ENCODE data around the gene HOXC13.

DNA sequence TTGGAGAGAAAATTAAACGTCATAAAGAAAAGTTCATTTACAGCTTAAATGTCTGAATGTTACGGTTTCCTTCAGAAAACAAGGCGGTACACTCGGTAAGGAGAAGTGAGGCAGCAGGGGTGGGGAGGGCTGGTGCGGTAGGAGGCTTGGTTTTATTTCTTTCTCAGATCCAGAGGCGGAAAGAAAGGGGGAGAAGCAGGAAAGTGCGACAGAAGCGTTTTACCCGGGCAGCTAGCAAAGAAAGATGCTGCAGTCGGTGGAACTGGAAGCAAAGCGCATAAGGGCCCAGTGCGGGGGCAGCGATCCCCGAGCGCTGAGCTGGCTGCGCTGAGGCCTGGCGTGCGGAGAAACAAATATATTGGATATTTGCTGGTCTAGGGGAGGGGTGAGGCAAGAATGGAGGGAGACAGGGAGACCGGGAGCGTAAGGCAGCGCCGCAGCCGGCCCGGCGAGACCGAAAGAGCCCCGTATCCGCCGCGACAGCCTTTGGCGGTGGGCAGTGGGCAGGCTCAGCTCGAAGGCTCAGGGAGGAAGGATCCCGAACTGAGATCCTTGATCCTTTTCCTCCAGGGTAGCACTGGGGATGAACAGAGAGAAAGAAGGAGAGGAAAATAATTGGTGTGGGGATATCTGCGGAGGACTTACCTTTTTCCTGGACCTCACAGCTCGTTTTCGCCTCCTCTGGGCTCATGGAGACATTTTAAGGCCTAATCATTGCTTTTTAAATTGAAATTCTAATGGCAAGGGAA lies 27.9 kb downstream of the HOXC13 start:
- TF ChIP-seq POLR2A (IDR thresholded peaks at IDR 0.05): no peak
- TF ChIP-seq, protein P1, sequence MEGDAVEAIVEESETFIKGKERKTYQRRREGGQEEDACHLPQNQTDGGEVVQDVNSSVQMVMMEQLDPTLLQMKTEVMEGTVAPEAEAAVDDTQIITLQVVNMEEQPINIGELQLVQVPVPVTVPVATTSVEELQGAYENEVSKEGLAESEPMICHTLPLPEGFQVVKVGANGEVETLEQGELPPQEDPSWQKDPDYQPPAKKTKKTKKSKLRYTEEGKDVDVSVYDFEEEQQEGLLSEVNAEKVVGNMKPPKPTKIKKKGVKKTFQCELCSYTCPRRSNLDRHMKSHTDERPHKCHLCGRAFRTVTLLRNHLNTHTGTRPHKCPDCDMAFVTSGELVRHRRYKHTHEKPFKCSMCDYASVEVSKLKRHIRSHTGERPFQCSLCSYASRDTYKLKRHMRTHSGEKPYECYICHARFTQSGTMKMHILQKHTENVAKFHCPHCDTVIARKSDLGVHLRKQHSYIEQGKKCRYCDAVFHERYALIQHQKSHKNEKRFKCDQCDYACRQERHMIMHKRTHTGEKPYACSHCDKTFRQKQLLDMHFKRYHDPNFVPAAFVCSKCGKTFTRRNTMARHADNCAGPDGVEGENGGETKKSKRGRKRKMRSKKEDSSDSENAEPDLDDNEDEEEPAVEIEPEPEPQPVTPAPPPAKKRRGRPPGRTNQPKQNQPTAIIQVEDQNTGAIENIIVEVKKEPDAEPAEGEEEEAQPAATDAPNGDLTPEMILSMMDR (IDR thresholded peaks at IDR 0.05): no peak

Data from testis (tissue), 2 donors.